Loucy (cell line): Measurements from ENCODE around the gene MYO1E.

Experiments used
- H2AFZ ChIP-seq: fragments of 200-600 bp; sonication (generic); 2 replicates; pipeline ENCODE4 v1.6.0; 2016; ENCODE audit warnings: antibody characterized with exemption, mild to moderate bottlenecking, low read length, moderate library complexity
- H3F3A ChIP-seq: fragments of 200-600 bp; 2 replicates; pipeline ENCODE4 v1.6.0; 2016; ENCODE audit warnings: antibody characterized with exemption, low read depth, mild to moderate bottlenecking
- H3K27me3 ChIP-seq: fragments of 200-600 bp; sonication (generic); 2 replicates; pipeline ENCODE4 v1.6.1; 2014; ENCODE audit warnings: low read length, mild to moderate bottlenecking; ENCODE audit not compliant: insufficient read depth, poor library complexity, severe bottlenecking
- H3K36me3 ChIP-seq: fragments of 200-600 bp; sonication (generic); 2 replicates; pipeline ENCODE4 v1.6.1; 2016; ENCODE audit warnings: low read length; ENCODE audit not compliant: insufficient read depth
- H3K4me1 ChIP-seq: fragments of 200-600 bp; sonication (generic); 2 replicates; pipeline ENCODE4 v1.5.1; 2014; ENCODE audit warnings: low read length, mild to moderate bottlenecking; ENCODE audit not compliant: insufficient read depth, poor library complexity, severe bottlenecking
- H3K4me2 ChIP-seq: fragments of 200-600 bp; sonication (generic); 2 replicates; pipeline ENCODE4 v1.6.0; 2014; ENCODE audit warnings: antibody characterized with exemption, low read length, low read depth, mild to moderate bottlenecking; ENCODE audit not compliant: poor library complexity, severe bottlenecking
- H3K4me3 ChIP-seq: fragments of 200-600 bp; sonication (generic); 2 replicates; pipeline ENCODE4 v1.5.1; 2014; ENCODE audit warnings: low read length, mild to moderate bottlenecking, mixed read lengths; ENCODE audit not compliant: poor library complexity, severe bottlenecking
- H3K79me2 ChIP-seq: fragments of 200-600 bp; sonication (generic); 2 replicates; pipeline ENCODE4 v1.6.1; 2014; ENCODE audit warnings: low read length; ENCODE audit not compliant: insufficient read depth
- H3K9ac ChIP-seq: fragments of 200-600 bp; sonication (generic); 2 replicates; pipeline ENCODE4 v1.6.0; 2014; ENCODE audit warnings: mild to moderate bottlenecking, low read depth, low read length, moderate library complexity; ENCODE audit not compliant: poor library complexity, severe bottlenecking
- H3K9me2 ChIP-seq: fragments of 200-600 bp; sonication (generic); replicated peaks from 2 replicates; pipeline ENCODE4 v1.6.1; 2016; ENCODE audit warnings: low read depth, low read length, mixed read lengths
- H3K9me3 ChIP-seq: fragments of 200-600 bp; sonication (generic); 2 replicates; pipeline ENCODE4 v1.6.1; 2014; ENCODE audit warnings: mild to moderate bottlenecking, antibody characterized with exemption, low read length, low read depth; ENCODE audit not compliant: insufficient read depth
- H4K20me1 ChIP-seq: fragments of 200-600 bp; sonication (generic); 2 replicates; pipeline ENCODE4 v1.6.0; 2014; ENCODE audit warnings: antibody characterized with exemption, low read length, mild to moderate bottlenecking; ENCODE audit not compliant: insufficient read depth, poor library complexity, severe bottlenecking
- CTCF ChIP-seq: fragments of 200-600 bp; sonication (generic); conservative IDR thresholded peaks from 2 replicates; pipeline ENCODE4 v1.5.1; 2014; ENCODE audit warnings: mild to moderate bottlenecking, antibody characterized with exemption, low read length
- EZH2phosphoT487 ChIP-seq: fragments of 200-600 bp; IDR thresholded peaks from 2 replicates; pipeline ENCODE4 v1.6.1; 2018; ENCODE audit warnings: antibody characterized with exemption, mild to moderate bottlenecking, moderate library complexity, borderline replicate concordance

The MYO1E gene

GRCh38 chr15:59355730-59356129, 16.9 kb downstream of the MYO1E start:
- Histone ChIP-seq H3F3A (no peaks in the 10 kb centered on the region), H3K9ac (no peak overlapping the region), H3K4me2 (no peak overlapping the region), H3K27me3 (no peaks in the 10 kb centered on the region), H3K9me2 (no peaks in the 10 kb centered on the region), H4K20me1 (no peaks in the 10 kb centered on the region), H2AFZ (no peak overlapping the region), H3K36me3 (no peaks in the 10 kb centered on the region), H3K4me1 (peaks cover 15% of the 10 kb centered on the region), H3K9me3 (no peaks in the 10 kb centered on the region), H3K79me2 (no peaks in the 10 kb centered on the region), H3K4me3 (no peak overlapping the region)
- TF ChIP-seq CTCF (no peak), EZH2phosphoT487 (no peak)

- H3K9ac ChIP-seq = no peak overlapping the region
- peak overlapping the region; percentile 32 for H3K4me2 ChIP-seq
- H3K27me3 ChIP-seq = no peaks in the 10 kb centered on the region
- H4K20me1 ChIP-seq = no peaks in the 10 kb centered on the region
- no peaks in the 10 kb centered on the region for H3K36me3 ChIP-seq
- H3F3A ChIP-seq = no peaks in the 10 kb centered on the region
- H3K4me3 ChIP-seq = no peak overlapping the region
- no peaks in the 10 kb centered on the region for H3K9me2 ChIP-seq
- H3K79me2 ChIP-seq = no peaks in the 10 kb centered on the region
- TF ChIP-seq EZH2phosphoT487 = no peak
- no peak for TF ChIP-seq CTCF
- no peaks in the 10 kb centered on the region for H3K9me3 ChIP-seq
- H2AFZ ChIP-seq = no peak overlapping the region
- H3K4me1 ChIP-seq = peaks cover 15% of the 10 kb centered on the region
Measured at GRCh38 chr15:59354417-59355031, 18.1 kb downstream of the MYO1E start.

GRCh38 chr15:59353994-59354416, 18.7 kb downstream of the MYO1E start:
- H3K9me2 ChIP-seq = no peaks in the 10 kb centered on the region
- H3K27me3 ChIP-seq = no peaks in the 10 kb centered on the region
- H3K4me1 ChIP-seq = peaks cover 15% of the 10 kb centered on the region
- H4K20me1 ChIP-seq = no peaks in the 10 kb centered on the region
- H3K9ac ChIP-seq = no peak overlapping the region
- no peak overlapping the region for H3K4me2 ChIP-seq
- no peak overlapping the region for H2AFZ ChIP-seq
- no peaks in the 10 kb centered on the region for H3K9me3 ChIP-seq
- no peak overlapping the region for H3K4me3 ChIP-seq
- H3K79me2 ChIP-seq = no peaks in the 10 kb centered on the region
- no peaks in the 10 kb centered on the region for H3K36me3 ChIP-seq
- TF ChIP-seq EZH2phosphoT487 = no peak
- TF ChIP-seq CTCF = no peak
- H3F3A ChIP-seq = no peaks in the 10 kb centered on the region
